ENCODE data around the gene CDH12.
"Not testable (repeated sequence)": the region's sequence is repeated elsewhere in the genome, so short reads cannot be mapped to it uniquely, and the experiment has no call there.

DNA sequence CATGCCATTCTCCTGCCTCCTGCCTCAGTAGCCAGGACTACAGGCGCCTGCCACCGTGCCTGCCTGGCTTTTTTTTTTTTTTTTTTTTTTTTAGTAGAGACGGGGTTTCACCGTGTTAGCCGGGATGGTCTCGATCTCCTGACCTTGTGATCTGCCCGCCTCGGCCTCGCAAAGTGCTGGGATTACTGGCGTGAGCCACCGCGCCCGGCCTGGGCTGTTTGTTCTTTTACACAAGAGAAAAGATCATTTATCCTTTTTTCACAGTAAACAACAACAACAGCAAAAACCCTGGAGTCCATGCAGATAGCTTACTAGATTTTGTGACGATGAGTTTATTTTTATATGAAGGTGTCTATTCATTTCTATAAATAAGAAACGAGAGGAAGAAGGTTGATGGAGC is 538.1 kb downstream of the CDH12 start:
- TF ChIP-seq, protein P1, sequence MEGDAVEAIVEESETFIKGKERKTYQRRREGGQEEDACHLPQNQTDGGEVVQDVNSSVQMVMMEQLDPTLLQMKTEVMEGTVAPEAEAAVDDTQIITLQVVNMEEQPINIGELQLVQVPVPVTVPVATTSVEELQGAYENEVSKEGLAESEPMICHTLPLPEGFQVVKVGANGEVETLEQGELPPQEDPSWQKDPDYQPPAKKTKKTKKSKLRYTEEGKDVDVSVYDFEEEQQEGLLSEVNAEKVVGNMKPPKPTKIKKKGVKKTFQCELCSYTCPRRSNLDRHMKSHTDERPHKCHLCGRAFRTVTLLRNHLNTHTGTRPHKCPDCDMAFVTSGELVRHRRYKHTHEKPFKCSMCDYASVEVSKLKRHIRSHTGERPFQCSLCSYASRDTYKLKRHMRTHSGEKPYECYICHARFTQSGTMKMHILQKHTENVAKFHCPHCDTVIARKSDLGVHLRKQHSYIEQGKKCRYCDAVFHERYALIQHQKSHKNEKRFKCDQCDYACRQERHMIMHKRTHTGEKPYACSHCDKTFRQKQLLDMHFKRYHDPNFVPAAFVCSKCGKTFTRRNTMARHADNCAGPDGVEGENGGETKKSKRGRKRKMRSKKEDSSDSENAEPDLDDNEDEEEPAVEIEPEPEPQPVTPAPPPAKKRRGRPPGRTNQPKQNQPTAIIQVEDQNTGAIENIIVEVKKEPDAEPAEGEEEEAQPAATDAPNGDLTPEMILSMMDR (IDR thresholded peaks at IDR 0.05; ENCODE audit: insufficient read depth, low read depth, low read length) = not testable (repeated sequence)
- TF ChIP-seq EZH2 (IDR thresholded peaks at IDR 0.05; ENCODE audit: insufficient read depth, low read length) = not testable (repeated sequence)
